Liver (tissue), 9 donors: ENCODE results near the gene MED12. TPM values are rescaled to one million over a fixed set of nuclear protein-coding genes. Genes with fewer than 3 reads are reported as not detected.

Source experiments
- DNase-seq: peaks from one replicate; pipeline ENCODE4 v3.0.0-alpha.2; 2017; ENCODE audit warnings: low spot score
- H3K27ac ChIP-seq, 2 donors: one replicate each; pipeline ENCODE4 v1.7.0; 2013; ENCODE audit warnings: inconsistent platforms in 2 of 2, low read length in 2 of 2, control low read depth in 1 of 2, low read depth in 1 of 2, mild to moderate bottlenecking in 1 of 2
- H3K27me3 ChIP-seq, 4 donors: one replicate each; pipeline versions ENCODE4 v1.6.1 to v1.7.0; 2013; ENCODE audit warnings: low read length in 3 of 4, inconsistent platforms in 1 of 4, mild to moderate bottlenecking in 1 of 4, moderate library complexity in 1 of 4; ENCODE audit not compliant: control insufficient read depth in 4 of 4, insufficient read depth in 4 of 4
- H3K36me3 ChIP-seq, 4 donors: one replicate each; pipeline versions ENCODE4 v1.6.1 to v1.7.0; 2013; ENCODE audit warnings: low read length in 3 of 4, mild to moderate bottlenecking in 3 of 4, low read depth in 1 of 4, moderate library complexity in 1 of 4; ENCODE audit not compliant: control insufficient read depth in 4 of 4, insufficient read depth in 3 of 4
- H3K4me1 ChIP-seq, 4 donors: one replicate each; pipeline versions ENCODE4 v1.6.1 to v1.7.0; 2013; ENCODE audit warnings: low read length in 3 of 4, mild to moderate bottlenecking in 3 of 4, moderate library complexity in 1 of 4; ENCODE audit not compliant: control insufficient read depth in 4 of 4, insufficient read depth in 4 of 4
- H3K4me3 ChIP-seq, 3 donors: one replicate each; pipeline versions ENCODE4 v1.6.1 to v1.7.0; 2013; ENCODE audit warnings: low read length in 3 of 3, control low read depth in 1 of 3, low read depth in 1 of 3, mild to moderate bottlenecking in 1 of 3
- H3K9ac ChIP-seq, 2 donors: one replicate each; pipeline ENCODE4 v1.7.0; 2013; ENCODE audit warnings: low read length in 2 of 2, mild to moderate bottlenecking in 2 of 2, moderate library complexity in 2 of 2, control low read depth in 1 of 2, low read depth in 1 of 2
- H3K9me3 ChIP-seq, 4 donors: one replicate each; pipeline versions ENCODE4 v1.6.1 to v1.7.0; 2013; ENCODE audit warnings: low read length in 3 of 4; ENCODE audit not compliant: control insufficient read depth in 4 of 4
- ATF3 ChIP-seq: IDR thresholded peaks from 2 replicates; pipeline ENCODE4 v1.6.1; 2016; ENCODE audit warnings: antibody characterized with exemption
- CTCF ChIP-seq: fragments of 150-350 bp; IDR thresholded peaks from 2 replicates; pipeline ENCODE4 v1.5.1; 2017; ENCODE audit warnings: improper control_type of control experiment, low read depth, low read length; ENCODE audit not compliant: missing input control
- EGR1 ChIP-seq, 2 donors: IDR thresholded peaks; 2 replicates each; pipeline ENCODE4 v1.6.1; 2016 to 2018; ENCODE audit warnings: antibody characterized with exemption in 2 of 2, low read depth in 2 of 2
- FOXA1 ChIP-seq: IDR thresholded peaks from 2 replicates; pipeline ENCODE4 v1.6.1; 2016; ENCODE audit warnings: antibody characterized with exemption
- FOXA2 ChIP-seq: IDR thresholded peaks from 2 replicates; pipeline ENCODE4 v1.6.1; 2016; ENCODE audit warnings: antibody characterized with exemption
- GABPA ChIP-seq, 2 donors: IDR thresholded peaks in 1 of 2; conservative IDR thresholded peaks in 1 of 2; 2 replicates each; pipeline ENCODE4 v1.6.1; 2016; ENCODE audit warnings: antibody characterized with exemption in 2 of 2, mild to moderate bottlenecking in 1 of 2, moderate library complexity in 1 of 2
- HNF4A ChIP-seq, 2 donors: conservative IDR thresholded peaks; 2 replicates each; pipeline ENCODE4 v1.6.1; 2016; ENCODE audit warnings: antibody characterized with exemption in 2 of 2, mild to moderate bottlenecking in 2 of 2
- HNF4G ChIP-seq: IDR thresholded peaks from 2 replicates; pipeline ENCODE4 v1.6.1; 2016; ENCODE audit warnings: antibody characterized with exemption
- JUND ChIP-seq, 2 donors: IDR thresholded peaks; 2 replicates each; pipeline ENCODE4 v1.6.1; 2016; ENCODE audit warnings: antibody characterized with exemption in 2 of 2
- MAX ChIP-seq: IDR thresholded peaks from 2 replicates; pipeline ENCODE4 v1.6.1; 2016; ENCODE audit warnings: antibody characterized with exemption
- NR2F2 ChIP-seq: IDR thresholded peaks from 2 replicates; pipeline ENCODE4 v1.6.1; 2016; ENCODE audit warnings: antibody characterized with exemption
- RAD21 ChIP-seq, 2 donors: IDR thresholded peaks; 2 replicates each; pipeline ENCODE4 v1.6.1; 2016; ENCODE audit warnings: antibody characterized with exemption in 2 of 2, mild to moderate bottlenecking in 2 of 2
- REST ChIP-seq: IDR thresholded peaks from 2 replicates; pipeline ENCODE4 v1.6.1; 2016; ENCODE audit warnings: antibody characterized with exemption, mild to moderate bottlenecking
- RXRA ChIP-seq, 2 donors: IDR thresholded peaks; 2 replicates each; pipeline ENCODE4 v1.6.1; 2017 to 2018; ENCODE audit warnings: antibody characterized with exemption in 2 of 2, mild to moderate bottlenecking in 1 of 2
- SP1 ChIP-seq: IDR thresholded peaks from 2 replicates; pipeline ENCODE4 v1.6.1; 2018; ENCODE audit warnings: antibody characterized with exemption, mild to moderate bottlenecking
- YY1 ChIP-seq: IDR thresholded peaks from 2 replicates; pipeline ENCODE4 v1.6.1; 2016; ENCODE audit warnings: antibody characterized with exemption, mild to moderate bottlenecking
- ZBTB33 ChIP-seq: IDR thresholded peaks from 2 replicates; pipeline ENCODE4 v1.6.1; 2016; ENCODE audit warnings: antibody characterized with exemption
- WGBS: extraction: QIAGEN DNeasy Blood & Tissue Kit; methylation state at CpG from one replicate; pipeline ENCODE4 v1.1.7; 2013; 5-methylcytosine and 5-hydroxymethylcytosine counted together
- polyA plus RNA-seq, 2 donors: library from polyadenylated mRNA; stranded (reverse) in 1 of 2; unstranded in 1 of 2; fragments of 200-250 nt in 1 of 2; fragments of >200 nt in 1 of 2; fragmentation: Nextera tagmentation in 1 of 2; extraction: Ambion mirVana in 1 of 2; gene quantifications; one replicate each; pipeline versions ENCODE4 v1.2.1 to v1.2.3, GENCODE V29; 2013 to 2015
- total RNA-seq, 2 donors: library from RNA; depleted of rRNA; stranded (reverse); fragments of >200 nt; gene quantifications; one replicate each; pipeline ENCODE4 v1.2.3, GENCODE V29; 2014
- donor health status: healthy.
- donor health status: healthy.
- donor health status: healthy.
- donor health status: healthy.
- donor health status: healthy.

MED12 gene
- total and polyA plus RNA-seq, 4 donors, result 3.2 to 25.6 (median 9.3) TPM

GRCh38 chrX:71143508-71143907, 25.1 kb downstream of the MED12 start:
- H3K36me3 ChIP-seq, result peaks cover 3 to 18% (median 8%) of the 10 kb centered on the region in 4 donors
- no peaks in the 10 kb centered on the region for H3K9me3 ChIP-seq
- DNase-seq, result no peak
- 62% methylated on average over 6 of the region's 6 CpGs for WGBS
- no peak overlapping the region for H3K27ac ChIP-seq
- no peak overlapping the region for H3K9ac ChIP-seq
- peaks cover 0 to 6% (median 3%) of the 10 kb centered on the region in 4 donors for H3K4me1 ChIP-seq
- H3K27me3 ChIP-seq, result no peaks in the 10 kb centered on the region
- TF ChIP-seq FOXA2 (no peak), HNF4A (conservative IDR thresholded peaks at IDR 0.05) (no peak), RAD21 (IDR thresholded peaks at IDR 0.05) (no peak), RXRA (IDR thresholded peaks at IDR 0.05) (no peak), SP1 (no peak), JUND (IDR thresholded peaks at IDR 0.05) (no peak), ZBTB33 (no peak), HNF4G (no peak), ATF3 (no peak), FOXA1 (no peak), GABPA (IDR thresholded peaks at IDR 0.05 in 1 of 2, conservative IDR thresholded peaks at IDR 0.05 in 1 of 2) (no peak), REST (no peak), YY1 (no peak), NR2F2 (no peak)
- no peak overlapping the region for H3K4me3 ChIP-seq

GRCh38 chrX:71144651-71145050, 26.3 kb downstream of the MED12 start, which contains the start of gene NLGN3:
Gene NLGN3 (plus strand): TSS chrX:71144841. CDS start chrX:71147750, 2,909 bp downstream.
- DNase-seq, result no peak
- H3K27me3 ChIP-seq, result no peaks in the 10 kb centered on the region
- no peak within 1 kb of the TSS for H3K4me3 ChIP-seq
- no peaks in the 10 kb centered on the region for H3K9me3 ChIP-seq
- no peak within 1 kb of the TSS for H3K27ac ChIP-seq
- H3K36me3 ChIP-seq, result peaks cover 0 to 11% (median 6%) of the 10 kb centered on the region in 4 donors
- TF ChIP-seq SP1 (no peak), JUND (IDR thresholded peaks at IDR 0.05) (no peak), RXRA (IDR thresholded peaks at IDR 0.05) (no peak), REST (no peak), EGR1 (IDR thresholded peaks at IDR 0.05; ENCODE audit: low read depth in 2 of 2) (no peak), GABPA (IDR thresholded peaks at IDR 0.05 in 1 of 2, conservative IDR thresholded peaks at IDR 0.05 in 1 of 2) (no peak), ZBTB33 (no peak), ATF3 (no peak), FOXA1 (no peak), RAD21 (IDR thresholded peaks at IDR 0.05) (no peak), HNF4A (conservative IDR thresholded peaks at IDR 0.05) (no peak), NR2F2 (no peak), CTCF (no peak), MAX (no peak), FOXA2 (no peak), YY1 (no peak)
- no peak within 1 kb of the TSS for H3K9ac ChIP-seq
- WGBS, result 15% methylated on average over 28 of the region's 28 CpGs
- peaks cover 0 to 6% (median 3%) of the 10 kb centered on the region in 4 donors for H3K4me1 ChIP-seq
